Astrocyte (in vitro differentiated cells and primary cell): ENCODE results near the gene MAN1A1. TPM values are rescaled to one million over a fixed set of nuclear protein-coding genes. Genes with fewer than 3 reads are reported as not detected.
A peak's percentile ranks its signal among the peaks of the same experiment; 100 is the strongest.

Experiments
- DNase-seq: peaks from one replicate; pipeline ENCODE4 v3.0.0-alpha.2; 2010; ENCODE audit warnings: low read depth
- FAIRE-seq: peaks from 2 replicates; lab custom pipeline; 2011; peaks lifted over from hg19 to GRCh38; lab: Jason Lieb, UNC
- H2AFZ ChIP-seq: 2 replicates; pipeline ENCODE4 v1.6.0; 2012; ENCODE audit warnings: low read depth, low read length, inconsistent platforms
- H3K27ac ChIP-seq: 2 replicates; pipeline ENCODE4 v1.5.1; 2011; ENCODE audit warnings: low read depth, low read length, inconsistent platforms
- H3K27me3 ChIP-seq: 2 replicates; pipeline ENCODE4 v1.6.0; 2011; ENCODE audit warnings: low read length, inconsistent platforms; ENCODE audit not compliant: insufficient read depth
- H3K36me3 ChIP-seq: 2 replicates; pipeline ENCODE4 v1.5.1; 2011; ENCODE audit warnings: low read length, inconsistent platforms; ENCODE audit not compliant: insufficient read depth
- H3K4me1 ChIP-seq: 2 replicates; pipeline ENCODE4 v1.5.1; 2011; ENCODE audit warnings: low read length, inconsistent platforms; ENCODE audit not compliant: insufficient read depth
- H3K4me2 ChIP-seq: 2 replicates; pipeline ENCODE4 v1.6.0; 2012; ENCODE audit warnings: low read length, inconsistent platforms
- H3K4me3 ChIP-seq: 2 replicates; pipeline ENCODE4 v1.5.1; 2011; ENCODE audit warnings: low read depth, mild to moderate bottlenecking, low read length, inconsistent platforms; ENCODE audit not compliant: insufficient read depth
- H3K79me2 ChIP-seq: 2 replicates; pipeline ENCODE4 v1.6.0; 2012; ENCODE audit warnings: mild to moderate bottlenecking, low read length, inconsistent platforms; ENCODE audit not compliant: insufficient read depth
- H3K9ac ChIP-seq: 2 replicates; pipeline ENCODE4 v1.6.0; 2012; ENCODE audit warnings: mild to moderate bottlenecking, low read length, inconsistent platforms
- H3K9me3 ChIP-seq: 2 replicates; pipeline ENCODE4 v1.5.1; 2012; ENCODE audit warnings: low read depth, mild to moderate bottlenecking, low read length, inconsistent platforms; ENCODE audit not compliant: insufficient read depth
- H4K20me1 ChIP-seq: 2 replicates; pipeline ENCODE4 v1.6.0; 2012; ENCODE audit warnings: low read length, inconsistent platforms; ENCODE audit not compliant: insufficient read depth
- H3K27ac Mint-ChIP-seq: one replicate; pipeline ENCODE4 v1.8.0; 2021; ENCODE audit warnings: mild to moderate bottlenecking, mixed read lengths; ENCODE audit not compliant: unreplicated experiment
- H3K27me3 Mint-ChIP-seq: one replicate; pipeline ENCODE4 v1.8.0; 2021; ENCODE audit warnings: low read depth, mixed read lengths; ENCODE audit not compliant: unreplicated experiment
- H3K36me3 Mint-ChIP-seq: one replicate; pipeline ENCODE4 v1.8.0; 2021; ENCODE audit warnings: low read depth, mixed read lengths; ENCODE audit not compliant: unreplicated experiment
- H3K4me1 Mint-ChIP-seq: one replicate; pipeline ENCODE4 v1.8.0; 2021; ENCODE audit warnings: low read depth, mixed read lengths; ENCODE audit not compliant: unreplicated experiment
- H3K4me3 Mint-ChIP-seq: one replicate; pipeline ENCODE4 v1.8.0; 2021; ENCODE audit warnings: mild to moderate bottlenecking, moderate library complexity, mixed read lengths; ENCODE audit not compliant: unreplicated experiment
- H3K9me3 Mint-ChIP-seq: one replicate; pipeline ENCODE4 v1.8.0; 2021; ENCODE audit warnings: mild to moderate bottlenecking, mixed read lengths; ENCODE audit not compliant: unreplicated experiment
- EZH2 ChIP-seq: IDR thresholded peaks from 2 replicates; pipeline ENCODE4 v1.6.1; 2012; ENCODE audit warnings: mild to moderate bottlenecking, low read length, inconsistent platforms; ENCODE audit not compliant: insufficient read depth
- total RNA-seq: library from RNA; stranded (reverse); gene quantifications from 2 replicates; pipeline ENCODE4 v1.2.1, GENCODE V29; 2021
- TF ChIP-seq, protein P1 (sequence below): IDR thresholded peaks from 2 replicates; pipeline ENCODE4 v1.5.1; 2011; ENCODE audit warnings: low read depth, mild to moderate bottlenecking, inconsistent platforms, low read length, moderate library complexity; ENCODE audit not compliant: insufficient read depth

The MAN1A1 gene
- total RNA-seq, 1 donor from 2014 or later: 11.7 TPM

DNA sequence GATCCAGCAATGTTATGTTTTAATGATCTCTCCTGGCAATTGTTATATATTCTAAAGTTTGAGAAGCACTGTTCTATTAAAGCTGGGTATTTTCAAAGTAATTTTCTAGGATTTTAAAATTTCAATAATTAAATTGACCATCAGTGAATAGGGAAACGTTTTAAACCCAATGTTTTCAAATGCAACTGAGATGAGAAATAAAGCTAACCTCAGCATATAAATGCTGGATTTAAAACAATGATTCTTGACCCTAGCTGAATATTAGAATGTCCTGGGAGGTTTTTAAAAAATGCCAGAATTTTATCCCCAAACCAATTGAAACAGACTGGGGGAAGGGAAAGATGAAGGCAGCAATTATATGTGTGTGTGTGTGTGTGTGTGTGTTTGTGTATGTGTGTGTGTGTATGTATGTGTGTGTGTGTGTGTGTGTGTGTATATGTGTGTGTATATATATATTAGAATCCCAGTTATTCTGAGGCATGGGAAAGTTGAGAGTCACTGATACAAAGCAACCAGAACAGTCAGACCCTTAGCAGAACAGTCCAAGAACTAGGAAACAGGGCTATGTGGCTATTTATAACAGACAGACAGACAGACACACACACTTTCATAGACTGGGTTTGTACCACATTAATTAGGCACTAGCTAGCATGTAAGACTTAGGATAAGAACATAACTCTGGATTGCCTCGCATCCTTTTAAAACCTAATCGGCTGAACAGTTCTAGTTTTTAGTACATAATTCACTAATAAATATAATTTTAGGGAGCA is 107.8 kb downstream of the MAN1A1 start:
- Histone ChIP-seq H3K4me3 (no peak overlapping the region), H3K4me2 (no peak overlapping the region), H4K20me1 (no peaks in the 10 kb centered on the region), H3K27ac (no peak overlapping the region), H3K79me2 (no peaks in the 10 kb centered on the region), H3K9me3 (no peaks in the 10 kb centered on the region), H3K36me3 (no peaks in the 10 kb centered on the region), H3K4me1 (peaks cover 5% of the 10 kb centered on the region), H2AFZ (no peak overlapping the region), H3K9ac (no peak overlapping the region), H3K27me3 (no peaks in the 10 kb centered on the region)
- no peak overlapping the region for H3K4me3 Mint-ChIP-seq
- peaks cover 8% of the 10 kb centered on the region for H3K4me1 Mint-ChIP-seq
- H3K27ac Mint-ChIP-seq: no peak overlapping the region
- FAIRE-seq (no peak), DNase-seq (no peak)
- H3K36me3 Mint-ChIP-seq: no peaks in the 10 kb centered on the region
- no peak for TF ChIP-seq EZH2
- TF ChIP-seq, protein P1, sequence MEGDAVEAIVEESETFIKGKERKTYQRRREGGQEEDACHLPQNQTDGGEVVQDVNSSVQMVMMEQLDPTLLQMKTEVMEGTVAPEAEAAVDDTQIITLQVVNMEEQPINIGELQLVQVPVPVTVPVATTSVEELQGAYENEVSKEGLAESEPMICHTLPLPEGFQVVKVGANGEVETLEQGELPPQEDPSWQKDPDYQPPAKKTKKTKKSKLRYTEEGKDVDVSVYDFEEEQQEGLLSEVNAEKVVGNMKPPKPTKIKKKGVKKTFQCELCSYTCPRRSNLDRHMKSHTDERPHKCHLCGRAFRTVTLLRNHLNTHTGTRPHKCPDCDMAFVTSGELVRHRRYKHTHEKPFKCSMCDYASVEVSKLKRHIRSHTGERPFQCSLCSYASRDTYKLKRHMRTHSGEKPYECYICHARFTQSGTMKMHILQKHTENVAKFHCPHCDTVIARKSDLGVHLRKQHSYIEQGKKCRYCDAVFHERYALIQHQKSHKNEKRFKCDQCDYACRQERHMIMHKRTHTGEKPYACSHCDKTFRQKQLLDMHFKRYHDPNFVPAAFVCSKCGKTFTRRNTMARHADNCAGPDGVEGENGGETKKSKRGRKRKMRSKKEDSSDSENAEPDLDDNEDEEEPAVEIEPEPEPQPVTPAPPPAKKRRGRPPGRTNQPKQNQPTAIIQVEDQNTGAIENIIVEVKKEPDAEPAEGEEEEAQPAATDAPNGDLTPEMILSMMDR: no peak
- no peaks in the 10 kb centered on the region for H3K27me3 Mint-ChIP-seq
- H3K9me3 Mint-ChIP-seq: peaks cover 2% of the 10 kb centered on the region

DNA sequence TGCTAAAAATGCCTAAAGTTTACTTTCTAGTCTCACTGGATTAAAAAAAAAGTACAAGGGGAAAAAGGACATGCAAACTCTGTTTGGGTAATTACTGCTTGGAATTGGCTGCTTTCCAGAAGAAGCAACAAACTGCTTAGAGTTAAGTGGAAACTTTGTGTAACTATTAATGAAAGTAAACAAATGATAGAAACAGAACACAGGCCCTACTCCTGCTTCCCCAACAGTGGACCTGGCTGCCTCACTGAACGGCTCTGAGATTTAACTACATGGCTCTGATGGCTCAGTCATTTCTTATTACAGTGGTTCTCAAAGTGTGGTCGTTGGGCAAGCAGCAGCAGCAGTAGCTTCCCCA is 108.5 kb downstream of the MAN1A1 start:
- no peaks in the 10 kb centered on the region for H3K79me2 ChIP-seq
- Mint-ChIP-seq H3K36me3 (peaks cover 4% of the 10 kb centered on the region), H3K4me1 (peaks cover 8% of the 10 kb centered on the region), H3K27me3 (no peaks in the 10 kb centered on the region), H3K4me3 (no peak overlapping the region), H3K27ac (no peak overlapping the region), H3K9me3 (peaks cover 7% of the 10 kb centered on the region)
- no peaks in the 10 kb centered on the region for H3K36me3 ChIP-seq
- TF ChIP-seq, protein P1: no peak
- TF ChIP-seq EZH2: no peak
- no peaks in the 10 kb centered on the region for H3K27me3 ChIP-seq
- no peak overlapping the region for H3K27ac ChIP-seq
- H4K20me1 ChIP-seq: no peaks in the 10 kb centered on the region
- no peak overlapping the region for H3K4me2 ChIP-seq
- H3K4me1 ChIP-seq: peaks cover 5% of the 10 kb centered on the region
- no peak overlapping the region for H3K4me3 ChIP-seq
- DNase-seq (peak; percentile 17), FAIRE-seq (no peak)
- H3K9me3 ChIP-seq: no peaks in the 10 kb centered on the region
- no peak overlapping the region for H3K9ac ChIP-seq
- H2AFZ ChIP-seq: no peak overlapping the region
